GM21381 (cell line): Measurements from ENCODE around the gene C2CD3.
"Not testable (repeated sequence)": the region's sequence is repeated elsewhere in the genome, so short reads cannot be mapped to it uniquely, and the experiment has no call there.

Source experiments
- ATAC-seq: cut with Tn5 transposase; IDR thresholded peaks from one replicate; pipeline ENCODE4 v1.9.1; 2021; ENCODE audit warnings: mild to moderate bottlenecking, moderate library complexity; ENCODE audit not compliant: unreplicated experiment

C2CD3 gene

DNA sequence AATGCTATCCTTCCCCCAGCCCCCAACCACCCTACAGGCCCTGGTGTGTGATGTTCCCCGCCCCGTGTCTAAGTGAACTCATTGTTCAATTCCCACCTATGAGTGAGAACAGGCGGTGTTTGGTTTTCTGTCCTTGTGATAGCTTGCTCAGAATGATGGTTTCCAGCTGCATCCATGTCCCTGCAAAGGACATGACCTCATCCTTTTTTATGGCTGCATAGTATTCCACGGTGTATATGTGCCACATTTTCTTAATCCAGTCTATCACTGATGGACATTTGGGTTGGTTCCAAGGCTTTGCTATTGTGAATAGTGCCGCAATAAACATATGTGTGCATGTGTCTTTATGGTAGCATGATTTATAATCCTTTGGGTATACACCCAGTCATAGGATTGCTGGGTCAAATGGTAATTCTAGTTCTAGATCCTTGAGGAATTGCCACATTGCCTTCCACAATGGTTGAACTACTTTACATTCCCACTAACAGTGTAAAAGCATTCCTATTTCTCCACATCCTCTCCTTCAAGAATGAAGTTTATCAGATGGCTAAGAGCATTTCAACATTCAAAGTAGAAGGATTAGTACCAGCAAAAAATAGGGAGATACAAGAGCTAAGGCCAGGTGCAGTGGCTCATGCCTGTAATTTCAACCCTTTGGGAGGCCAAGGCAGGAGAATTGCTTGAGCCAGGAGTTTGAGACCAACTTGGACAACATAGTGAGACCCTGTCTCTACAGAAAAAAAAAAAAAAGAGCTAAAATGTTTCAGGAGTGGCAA, 50.4 kb downstream of the C2CD3 start:
- not testable (repeated sequence) for ATAC-seq

DNA sequence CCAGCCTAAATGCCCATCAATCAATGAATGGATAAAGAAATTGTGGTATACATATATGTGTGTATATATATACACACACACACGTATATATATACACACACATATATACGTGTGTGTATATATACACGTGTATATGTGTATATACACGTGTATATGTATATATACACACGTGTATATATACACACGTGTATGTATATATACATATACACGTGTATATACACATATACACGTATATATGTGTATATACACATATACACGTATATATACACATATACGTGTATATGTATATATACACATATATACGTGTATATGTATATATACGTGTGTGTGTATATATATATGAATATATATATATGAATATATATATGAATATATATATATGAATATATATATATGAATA, 54.1 kb downstream of the C2CD3 start:
- no peak for ATAC-seq

GRCh38 chr11:74112877-74113276, 57.9 kb downstream of the C2CD3 start:
- no peak for ATAC-seq

DNA sequence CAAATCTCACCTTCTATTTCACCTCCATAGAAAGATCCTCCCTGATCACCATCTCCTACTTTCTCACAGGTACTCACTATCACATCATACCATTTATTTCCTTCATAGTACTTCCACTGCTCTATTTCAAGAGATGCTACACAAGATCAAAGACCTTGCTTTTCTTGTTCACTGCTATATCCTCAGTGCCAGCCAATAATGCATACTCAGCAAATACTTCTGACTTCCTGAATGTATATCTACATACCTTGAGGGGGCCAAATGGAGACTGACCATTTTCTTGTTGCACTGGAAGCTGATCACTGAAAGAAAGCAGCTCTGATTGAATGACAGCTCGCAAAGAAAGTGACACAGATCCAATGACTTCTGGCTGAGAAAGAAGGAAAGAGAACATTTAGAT, 64.7 kb downstream of the C2CD3 start:
- no peak for ATAC-seq

- no peak for ATAC-seq
Measured at GRCh38 chr11:74102321-74102720, 68.5 kb downstream of the C2CD3 start.

GRCh38 chr11:74100735-74101134, 70.1 kb downstream of the C2CD3 start:
- ATAC-seq: no peak

GRCh38 chr11:74100231-74100630, 70.6 kb downstream of the C2CD3 start:
- no peak for ATAC-seq

DNA sequence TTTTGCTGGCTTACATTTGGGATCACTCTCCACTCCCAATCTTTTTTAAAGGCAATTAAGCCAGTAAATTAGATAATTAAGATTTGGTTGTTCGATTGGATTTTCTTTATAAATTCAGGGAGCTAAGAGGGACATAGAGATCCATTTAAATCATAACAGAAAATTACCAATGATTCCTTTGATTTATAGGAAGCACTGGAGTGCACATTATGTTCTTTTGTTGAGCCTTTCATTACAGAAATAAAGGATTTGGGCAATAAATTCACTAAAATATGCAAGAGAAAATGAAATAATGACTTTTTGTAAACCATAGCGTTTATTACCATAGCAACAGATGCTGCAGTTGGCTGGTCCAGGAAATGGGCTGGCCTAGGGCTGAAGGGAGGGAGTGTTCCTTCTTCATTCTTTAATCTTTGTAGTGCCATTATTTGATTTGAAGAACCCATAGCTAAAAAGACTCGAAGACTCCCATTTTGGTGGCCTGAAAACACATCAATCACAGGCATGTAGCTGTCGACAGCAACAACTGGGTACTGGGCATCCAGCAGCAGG, 73.0 kb downstream of the C2CD3 start:
- ATAC-seq: no peak

GRCh38 chr11:74094393-74094792, 76.4 kb downstream of the C2CD3 start:
- ATAC-seq: no peak

DNA sequence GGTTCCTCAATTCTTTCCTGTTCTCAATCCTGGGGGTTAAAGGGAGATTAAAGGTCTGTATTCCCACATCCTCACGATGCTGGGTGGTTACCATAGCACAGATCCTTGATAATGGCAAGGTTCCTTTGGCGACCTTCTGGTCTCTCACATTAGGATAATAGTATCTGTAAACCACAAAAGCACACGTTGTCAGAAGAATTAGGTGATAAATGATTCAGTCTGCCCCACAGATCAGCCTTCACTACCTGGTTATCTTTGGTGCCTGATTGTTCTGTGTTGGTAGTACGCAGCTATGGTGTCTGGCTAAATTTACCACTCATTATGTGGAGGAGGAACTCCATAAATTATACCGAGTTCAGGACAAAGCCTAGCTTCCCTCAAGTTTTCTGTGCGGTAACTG, 78.4 kb downstream of the C2CD3 start:
- no peak for ATAC-seq

- ATAC-seq: no peak
Measured at GRCh38 chr11:74091549-74091948, 79.3 kb downstream of the C2CD3 start.

DNA sequence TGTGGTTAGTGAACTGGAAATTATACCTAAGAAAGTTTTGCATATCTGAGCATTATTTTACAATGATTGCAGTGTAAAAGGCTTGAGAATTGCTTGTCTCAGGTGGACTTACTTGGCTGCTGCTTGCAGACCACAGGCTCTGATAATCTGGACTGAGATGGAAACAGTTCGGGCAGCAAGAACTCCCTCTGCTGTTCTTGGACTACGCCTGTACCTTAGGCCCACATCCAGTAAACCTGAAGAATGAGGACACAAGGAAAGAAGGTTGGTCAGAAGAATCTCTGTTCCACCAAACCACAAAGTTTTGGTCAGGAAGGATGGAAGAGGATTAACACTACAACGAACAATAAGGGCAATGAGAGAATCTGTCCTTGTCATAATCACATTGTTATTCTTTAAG, 80.1 kb downstream of the C2CD3 start:
- ATAC-seq: no peak

DNA sequence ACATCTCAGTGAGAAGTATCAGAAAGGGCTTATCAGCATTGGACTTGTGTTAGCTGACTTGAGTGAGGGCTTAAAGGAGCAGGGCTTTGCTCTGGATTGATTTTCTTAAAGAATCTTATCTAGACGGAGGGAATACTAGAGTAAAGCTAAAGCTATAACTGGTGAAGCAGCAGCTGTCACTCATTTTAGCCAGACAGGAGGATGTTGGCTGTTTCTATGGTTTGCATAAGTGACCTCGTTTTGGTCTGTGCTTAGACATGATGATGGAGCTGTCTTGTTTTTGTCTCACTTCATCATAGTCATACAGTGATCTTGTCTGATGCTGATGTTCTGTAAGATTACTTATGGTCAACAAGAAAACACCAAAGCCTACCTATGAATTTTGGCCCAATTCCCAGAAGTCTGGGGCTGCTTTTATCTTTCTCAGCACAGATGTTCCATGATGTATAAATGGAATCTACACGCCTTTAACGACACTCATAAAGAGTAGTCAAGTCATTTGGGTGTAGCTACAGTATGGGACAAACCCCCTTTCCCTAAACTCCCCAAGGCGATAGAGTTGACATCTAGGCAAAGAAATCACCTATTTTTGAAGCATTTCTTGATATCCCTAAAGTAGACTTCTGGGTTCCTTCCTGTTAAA, 84.4 kb downstream of the C2CD3 start:
- ATAC-seq: no peak

DNA sequence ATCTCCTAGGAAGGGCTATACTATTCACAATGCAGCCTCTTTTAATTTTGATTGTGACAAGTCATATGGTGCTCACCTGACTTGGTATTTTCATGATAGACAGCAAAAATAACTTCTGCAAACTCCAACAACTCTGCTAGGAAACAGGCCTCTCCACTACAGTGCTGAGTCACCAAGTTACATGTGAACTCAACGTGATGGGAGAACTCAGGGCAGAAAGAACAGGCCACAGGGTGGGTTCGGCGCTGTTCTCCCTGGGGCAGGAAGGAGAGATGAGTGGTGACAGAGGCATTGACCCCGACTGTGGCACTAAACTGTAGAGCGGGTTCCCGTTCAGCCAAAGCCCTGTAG, 85.3 kb downstream of the C2CD3 start:
- ATAC-seq: no peak

DNA sequence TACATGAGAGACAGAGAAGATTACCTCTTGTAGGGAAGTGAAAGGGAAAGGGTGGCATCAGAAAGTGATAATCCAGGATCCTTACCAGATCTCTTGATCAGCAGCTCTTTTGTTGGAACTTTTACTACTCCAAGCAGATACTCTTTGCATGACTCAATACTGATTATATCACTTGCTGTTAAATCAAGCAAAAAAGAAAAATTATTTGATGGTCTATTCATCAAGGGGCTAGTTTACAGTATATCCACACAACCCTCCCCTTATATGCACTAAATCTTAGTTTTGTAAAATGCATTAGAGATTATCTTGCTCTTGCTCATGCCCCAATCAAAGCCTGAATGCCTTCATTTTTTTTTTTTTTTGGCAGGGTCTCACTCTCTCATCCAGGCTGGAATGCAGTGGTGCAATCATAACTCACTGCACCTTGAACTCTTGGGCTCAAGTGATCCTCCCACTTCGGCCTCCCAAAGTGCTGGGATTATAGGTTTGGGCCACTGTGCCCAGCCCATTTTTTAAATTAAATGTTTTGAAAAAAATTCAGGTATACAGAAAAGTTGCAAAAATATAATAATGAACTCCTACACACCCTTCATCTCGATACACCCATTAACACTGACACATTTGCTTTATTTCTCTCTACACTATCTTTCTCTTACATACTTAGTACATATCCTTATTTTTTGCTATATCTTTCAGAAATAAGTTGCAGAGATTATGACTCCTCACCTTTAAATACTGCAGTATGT, 85.8 kb downstream of the C2CD3 start:
- no peak for ATAC-seq

- ATAC-seq: not testable (repeated sequence)
Measured at GRCh38 chr11:74083927-74084326, 86.9 kb downstream of the C2CD3 start.

GRCh38 chr11:74081428-74081827, 89.4 kb downstream of the C2CD3 start:
- ATAC-seq: no peak

DNA sequence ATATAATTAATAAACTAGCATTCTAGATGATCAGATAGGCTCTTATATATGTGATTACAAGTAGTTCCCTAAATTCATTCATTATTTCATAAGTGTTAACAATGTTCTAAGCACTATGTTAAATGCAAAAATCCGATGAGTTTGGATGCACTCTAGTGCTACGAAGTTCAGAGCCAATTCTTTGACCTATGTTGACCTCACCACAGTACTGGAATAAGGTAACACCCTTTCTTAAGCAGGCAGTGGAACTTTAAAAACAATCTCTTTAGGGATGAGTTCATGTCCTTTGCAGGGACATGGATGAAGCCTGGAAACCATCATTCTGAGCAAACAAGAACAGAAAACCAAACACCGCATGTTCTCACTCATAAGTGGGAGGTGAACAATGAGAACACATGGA, 93.6 kb downstream of the C2CD3 start:
- no peak for ATAC-seq

GRCh38 chr11:74072721-74073120, 98.1 kb downstream of the C2CD3 start:
- ATAC-seq: no peak

DNA sequence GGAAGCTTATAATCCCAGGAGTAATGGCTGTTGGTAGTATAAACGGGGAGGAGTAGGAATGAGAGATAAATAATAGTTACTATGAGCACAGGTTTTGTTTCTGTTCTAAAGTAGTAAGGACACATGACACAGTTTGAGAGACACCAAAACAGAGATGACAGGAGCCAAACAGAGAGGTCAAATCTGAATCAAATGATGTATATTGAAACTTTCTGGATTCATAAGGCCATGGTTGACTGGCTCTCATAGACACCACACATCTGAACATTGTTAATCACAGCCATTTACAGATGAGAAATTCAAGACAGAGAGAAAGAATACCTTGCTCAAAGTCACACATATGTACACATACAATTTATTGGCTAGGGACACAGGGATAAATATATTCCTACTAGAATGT, 98.5 kb downstream of the C2CD3 start:
- no peak for ATAC-seq

DNA sequence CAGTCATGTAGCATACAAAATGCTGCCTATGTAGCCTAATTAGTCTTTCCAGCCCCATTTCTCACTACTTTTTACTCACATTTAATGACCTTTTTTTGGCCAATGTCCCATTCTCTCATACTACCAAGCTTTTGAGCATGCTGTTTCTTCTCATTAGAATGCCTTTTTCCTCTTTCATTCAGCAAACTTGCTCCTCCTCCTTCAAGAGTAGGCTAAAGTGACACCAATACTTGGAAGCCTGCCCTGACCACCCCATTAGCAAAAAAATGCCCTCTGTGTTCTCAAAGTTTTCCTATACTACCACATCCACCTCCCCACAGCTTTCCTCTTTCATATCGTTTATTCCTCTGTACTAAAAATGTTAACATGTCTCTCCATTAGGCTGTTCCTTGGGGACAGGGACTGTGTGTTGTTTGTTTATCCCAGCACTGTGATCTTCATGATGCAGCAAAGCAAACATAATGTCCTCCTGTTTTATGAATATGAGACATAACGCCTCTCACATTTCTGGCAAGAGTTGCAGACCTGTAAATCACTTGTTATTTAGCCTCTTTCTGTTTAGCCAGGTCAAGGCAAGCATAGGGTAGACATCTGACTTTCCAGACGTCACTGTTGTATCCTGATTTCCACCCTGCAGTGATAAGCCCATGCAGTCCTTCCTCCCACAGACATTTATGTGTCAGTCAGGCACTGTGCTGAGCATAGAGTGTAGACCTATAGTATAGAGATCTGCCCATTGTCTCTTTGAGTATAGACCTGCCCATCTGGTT, 99.9 kb downstream of the C2CD3 start:
- no peak for ATAC-seq
